Transverse colon (tissue), 4 donors: Measurements from ENCODE around the gene CCL8. TPM values are rescaled to one million over a fixed set of nuclear protein-coding genes. Genes with fewer than 3 reads are reported as not detected.
A peak's percentile ranks its signal among the peaks of the same experiment; 100 is the strongest.
"Not testable (repeated sequence)": the region's sequence is repeated elsewhere in the genome, so short reads cannot be mapped to it uniquely, and the experiment has no call there.

ENCODE experiments used
- DNase-seq: peaks from one replicate; pipeline ENCODE4 v3.0.0-alpha.2; 2019
- H3K27ac ChIP-seq, 4 donors: fragments of 200-600 bp; sonication (generic); 2 replicates each; pipeline ENCODE4 v1.5.1; 2016 to 2018; ENCODE audit warnings: inconsistent platforms in 4 of 4
- H3K27me3 ChIP-seq: fragments of 200-600 bp; sonication (generic); 2 replicates; pipeline ENCODE4 v1.5.1; 2017; ENCODE audit warnings: inconsistent platforms
- H3K36me3 ChIP-seq, 4 donors: fragments of 200-600 bp; sonication (generic); 2 replicates each; pipeline ENCODE4 v1.5.1; 2017 to 2019; ENCODE audit warnings: inconsistent platforms in 4 of 4
- H3K4me1 ChIP-seq, 4 donors: fragments of 200-600 bp; sonication (generic); 2 replicates each; pipeline ENCODE4 v1.5.1; 2017 to 2020; ENCODE audit warnings: inconsistent platforms in 4 of 4
- H3K4me3 ChIP-seq, 4 donors: fragments of 200-600 bp; sonication (generic); 1 replicate in 1 of 4; 2 replicates in 3 of 4; pipeline versions ENCODE4 v1.5.1 to v1.6.1; 2017 to 2019; ENCODE audit warnings: inconsistent platforms in 4 of 4
- H3K9me3 ChIP-seq, 2 donors: fragments of 200-600 bp; sonication (generic); 2 replicates each; pipeline ENCODE4 v1.5.1; 2017 to 2019; ENCODE audit warnings: inconsistent platforms in 2 of 2
- CTCF ChIP-seq, 5 experiments: fragments of 200-600 bp in 3 of 5; fragments of 450-650 bp in 2 of 5; sonication (generic) in 3 of 5; IDR thresholded peaks; 1 replicate in 2 of 5; 2 replicates in 3 of 5; pipeline ENCODE4 v1.5.1; 2016 to 2017; ENCODE audit warnings: antibody characterized with exemption in 5 of 5, inconsistent platforms in 3 of 5, mild to moderate bottlenecking in 2 of 5, moderate library complexity in 1 of 5
- EP300 ChIP-seq: sonication (generic); formaldehyde crosslinking; IDR thresholded peaks from one replicate; pipeline ENCODE4 v1.6.1; 2017; ENCODE audit warnings: antibody characterized with exemption, low read depth
- POLR2A ChIP-seq: fragments of 450-650 bp; IDR thresholded peaks from one replicate; pipeline ENCODE4 v1.6.1; 2016; ENCODE audit warnings: antibody characterized with exemption, mild to moderate bottlenecking, moderate library complexity
- POLR2AphosphoS5 ChIP-seq, 3 donors: sonication (generic); formaldehyde crosslinking; IDR thresholded peaks; one replicate each; pipeline ENCODE4 v1.6.1; 2016; ENCODE audit warnings: antibody characterized with exemption in 3 of 3
- WGBS, 2 donors: methylation state at CpG; one replicate each; pipeline ENCODE4 v1.1.5; 2018; ENCODE audit warnings: low coverage in 1 of 2; 5-methylcytosine and 5-hydroxymethylcytosine counted together
- in situ Hi-C, 4 donors: fragments of 200-750 bp; cut with MboI; loops; one replicate each; pipeline versions ENCODE4 v1.15.0 to v1.15.1; 2017; ENCODE audit warnings: low sequenced_read_pairs in 3 of 4, low pct_ligation_motif_present in 1 of 4, low pct_unique_long_range_greater_than_20kb in 1 of 4
- intact Hi-C: fragments of 100-400 bp; cut with DNase I; formaldehyde crosslinking; loops from one replicate; pipeline ENCODE4 v1.15.1; 2023; ENCODE audit warnings: low total_unique reads
- total RNA-seq, 4 donors: library from RNA; depleted of rRNA; stranded (reverse); fragments of >200 nt; gene quantifications; one replicate each; pipeline ENCODE4 v1.1.0, GENCODE V29; 2016

Gene CCL8
- total RNA-seq, 4 donors from 2014 or later: 1.2 to 10.9 TPM; not detected in 2

DNA sequence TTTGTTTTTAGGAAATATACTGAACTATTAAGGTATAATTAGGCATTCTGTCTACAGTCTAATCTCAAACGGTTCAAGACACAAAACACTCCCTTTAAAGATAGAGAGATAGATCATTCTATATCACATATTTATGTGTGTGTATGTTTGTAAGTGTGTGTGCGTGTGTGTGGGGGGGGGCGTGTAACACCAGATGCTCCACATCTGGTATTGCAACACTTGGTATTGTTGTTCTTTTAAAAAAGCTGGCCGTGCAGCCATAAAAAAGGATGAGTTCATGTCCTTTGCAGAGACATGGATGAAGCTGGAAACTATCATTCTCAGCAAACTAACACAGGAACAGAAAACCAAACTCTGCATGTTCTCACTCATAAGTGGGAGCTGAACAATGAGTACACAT is 8.3 kb downstream of the CCL8 start:
- H3K9me3 ChIP-seq, intact Hi-C loops, H3K4me1 ChIP-seq, DNase-seq, H3K4me3 ChIP-seq, in situ Hi-C loops, H3K27me3 ChIP-seq, H3K36me3 ChIP-seq: not testable (repeated sequence)
- TF ChIP-seq POLR2AphosphoS5 (IDR thresholded peaks at IDR 0.05): peak in 2 of 3 donors; percentile 37 to 58
- H3K27ac ChIP-seq: peak overlapping the region in 2 of 4 donors; percentile 27 to 32
- 49 to 57% methylated on average over 3 to 4 of the region's 4 CpGs for WGBS, 2 donors

GRCh38 chr17:34337701-34338100 is 18.5 kb downstream of the CCL8 start:
- 68 to 86% methylated on average over 1 of the region's 1 CpG for WGBS, 2 donors
- no peaks in the 10 kb centered on the region for H3K4me1 ChIP-seq
- DNase-seq: no peak
- peaks cover 8% of the 10 kb centered on the region for H3K27me3 ChIP-seq
- intact Hi-C loops (no loop called here), in situ Hi-C loops (no loop called here)
- no peak overlapping the region for H3K4me3 ChIP-seq
- H3K27ac ChIP-seq: no peak overlapping the region
- no peaks in the 10 kb centered on the region for H3K9me3 ChIP-seq
- TF ChIP-seq EP300: no peak
- TF ChIP-seq POLR2A: no peak
- no peak for TF ChIP-seq POLR2AphosphoS5 (IDR thresholded peaks at IDR 0.05)
- no peak for TF ChIP-seq CTCF (IDR thresholded peaks at IDR 0.05)
- H3K36me3 ChIP-seq: no peaks in the 10 kb centered on the region

- DNase-seq: no peak
- Histone ChIP-seq H3K27ac (no peak overlapping the region), H3K27me3 (peaks cover 8% of the 10 kb centered on the region), H3K9me3 (no peaks in the 10 kb centered on the region), H3K4me1 (no peaks in the 10 kb centered on the region), H3K36me3 (no peaks in the 10 kb centered on the region), H3K4me3 (no peak overlapping the region)
- 88 to 91% methylated on average over 3 of the region's 3 CpGs for WGBS, 2 donors
- TF ChIP-seq POLR2A: no peak
- TF ChIP-seq CTCF (IDR thresholded peaks at IDR 0.05): no peak
- no peak for TF ChIP-seq POLR2AphosphoS5 (IDR thresholded peaks at IDR 0.05)
- TF ChIP-seq EP300: no peak
- in situ Hi-C loops (no loop called here), intact Hi-C loops (no loop called here)
Observed at GRCh38 chr17:34339138-34339770, 20.0 kb downstream of the CCL8 start.

DNA sequence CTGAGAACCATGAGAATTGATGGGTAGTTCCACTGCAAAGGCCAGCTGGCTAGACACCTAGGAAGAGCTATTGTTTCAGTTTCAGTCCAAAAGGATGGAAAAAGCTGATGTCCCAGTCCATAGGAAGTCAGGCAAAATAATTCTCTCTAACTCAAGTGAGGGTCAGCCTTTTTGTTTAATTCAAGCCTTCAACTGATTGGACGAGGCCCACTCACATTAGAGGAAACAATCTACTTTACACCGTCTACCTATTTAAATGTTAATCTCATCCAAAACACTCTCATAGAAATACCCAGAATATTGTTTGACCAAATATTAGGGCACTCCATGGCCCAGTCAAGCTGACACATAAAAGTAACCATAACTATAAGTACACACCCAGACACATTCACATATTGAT is 22.7 kb downstream of the CCL8 start:
- TF ChIP-seq POLR2A (no peak), CTCF (IDR thresholded peaks at IDR 0.05) (no peak), POLR2AphosphoS5 (IDR thresholded peaks at IDR 0.05) (no peak), EP300 (no peak)
- WGBS, 2 donors: 85 to 92% methylated on average over 2 of the region's 2 CpGs

GRCh38 chr17:34347063-34347462 is 27.8 kb downstream of the CCL8 start:
- WGBS, 2 donors: 37 to 43% methylated on average over 3 to 4 of the region's 4 CpGs
- intact Hi-C loops: no loop called here

More for the DNA sequence above, 22.7 kb downstream of the CCL8 start:
- no peak for DNase-seq
- intact Hi-C loops: no loop called here
- Histone ChIP-seq H3K27ac (no peak overlapping the region), H3K9me3 (no peaks in the 10 kb centered on the region), H3K4me3 (no peak overlapping the region), H3K36me3 (no peaks in the 10 kb centered on the region), H3K27me3 (peaks cover 8% of the 10 kb centered on the region), H3K4me1 (no peaks in the 10 kb centered on the region)
- in situ Hi-C loops: no loop called here

More at GRCh38 chr17:34347063-34347462, 27.8 kb downstream of the CCL8 start:
- no peak for TF ChIP-seq EP300
- no peak for TF ChIP-seq CTCF (IDR thresholded peaks at IDR 0.05)
- TF ChIP-seq POLR2AphosphoS5 (IDR thresholded peaks at IDR 0.05): no peak
- no peak for TF ChIP-seq POLR2A
- in situ Hi-C loops: no loop called here
- H3K27me3 ChIP-seq: no peaks in the 10 kb centered on the region
- no peak overlapping the region for H3K4me3 ChIP-seq
- H3K9me3 ChIP-seq: no peaks in the 10 kb centered on the region
- H3K4me1 ChIP-seq: no peaks in the 10 kb centered on the region
- H3K36me3 ChIP-seq: no peaks in the 10 kb centered on the region
- DNase-seq: no peak
- H3K27ac ChIP-seq: no peak overlapping the region
